Right lobe of liver (tissue), 4 donors: ENCODE results near the gene CASZ1.

Source experiments
- CTCF ChIP-seq, 4 donors: fragments of 200-600 bp in 3 of 4; fragments of 450-650 bp in 1 of 4; IDR thresholded peaks; one replicate each; pipeline versions ENCODE4 v1.5.1 to v1.8.0; 2016 to 2022; ENCODE audit warnings: antibody characterized with exemption in 4 of 4, mild to moderate bottlenecking in 2 of 4
- POLR2A ChIP-seq: fragments of 450-650 bp; IDR thresholded peaks from one replicate; pipeline ENCODE4 v1.6.1; 2017; ENCODE audit warnings: antibody characterized with exemption, mild to moderate bottlenecking
- donor health status: DM: no; HTN: no; CAD: no.
- donor health status: DM: no; HTN: no; CAD: no.
- donor health status: DM: no; HTN: yes; CAD: no.

DNA sequence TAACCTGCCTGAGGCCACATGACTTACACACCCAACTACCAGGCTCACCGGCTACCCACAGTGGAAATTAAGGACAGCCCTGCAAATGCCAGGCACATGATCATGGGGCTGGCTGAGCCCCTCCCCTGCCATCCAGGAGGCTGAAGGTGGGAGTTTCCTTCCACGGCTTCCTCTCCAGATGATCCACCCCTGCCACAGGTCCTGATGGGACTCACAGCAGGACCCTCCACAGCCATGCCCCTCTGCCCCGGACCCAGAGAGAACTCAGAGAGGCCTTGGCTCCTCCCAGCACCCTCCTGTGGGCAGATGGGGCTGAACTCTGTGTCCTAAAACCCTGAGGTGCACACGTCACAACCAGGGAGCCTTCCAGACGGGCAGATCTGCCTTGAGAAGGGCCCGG, 29.1 kb upstream of the CASZ1 start:
- TF ChIP-seq POLR2A = no peak
- TF ChIP-seq CTCF (IDR thresholded peaks at IDR 0.05) = no peak
